Caco-2 (cell line): ENCODE data around the gene PCDHGA3. TPM values are rescaled to one million over a fixed set of nuclear protein-coding genes. Genes with fewer than 3 reads are reported as not detected.
"Not testable (repeated sequence)": the region's sequence is repeated elsewhere in the genome, so short reads cannot be mapped to it uniquely, and the experiment has no call there.

ENCODE experiments used
- BruUV-seq: library from RNA; stranded (reverse); fragments of 400-500 nt; replicated peaks from 2 replicates; lab custom pipeline; 2021; lab: Mats Ljungman, UMichigan
- CTCF ChIA-PET: fragments of 300-600 bp; sonication (Branson Sonifier 250); formaldehyde crosslinking; loops from one replicate; lab custom pipeline; 2022; ENCODE audit warnings: antibody characterized with exemption; lab: Charles Lee
- POLR2A ChIA-PET: fragments of 300-600 bp; sonication (Branson Sonifier 250); formaldehyde crosslinking; loops from one replicate; lab custom pipeline; 2022; ENCODE audit warnings: antibody characterized with exemption; lab: Charles Lee
- DNase-seq, 2 experiments: peaks; one replicate each; pipeline versions ENCODE4 v3.0.0 to v3.0.0-alpha.2; 2020 to 2022
- H3K27me3 ChIP-seq: replicated peaks from 2 replicates; pipeline ENCODE4 v1.6.0; 2011; ENCODE audit warnings: low read length; ENCODE audit not compliant: control insufficient read depth, insufficient read depth
- H3K36me3 ChIP-seq: 2 replicates; pipeline ENCODE4 v1.5.1; 2011; ENCODE audit warnings: low read length; ENCODE audit not compliant: control insufficient read depth, insufficient read depth
- H3K4me1 ChIP-seq: fragments of 250-450 bp; sonication (Bioruptor Pico); 2 replicates; pipeline ENCODE4 v1.5.1; 2020; ENCODE audit warnings: mild to moderate bottlenecking
- H3K4me3 ChIP-seq: 2 replicates; pipeline ENCODE4 v1.5.1; 2011; ENCODE audit warnings: low read depth, mild to moderate bottlenecking, control low read depth, low read length
- H3K9me3 ChIP-seq: fragments of 250-450 bp; sonication (Bioruptor Pico); 2 replicates; pipeline ENCODE4 v1.5.1; 2020; ENCODE audit warnings: mild to moderate bottlenecking, moderate library complexity
- H3K27ac Mint-ChIP-seq: one replicate; pipeline ENCODE4 v1.8.0; 2022; ENCODE audit warnings: mixed read lengths; ENCODE audit not compliant: unreplicated experiment
- H3K27me3 Mint-ChIP-seq: one replicate; pipeline ENCODE4 v1.8.0; 2022; ENCODE audit warnings: mixed read lengths; ENCODE audit not compliant: insufficient read depth, unreplicated experiment
- H3K36me3 Mint-ChIP-seq: one replicate; pipeline ENCODE4 v1.8.0; 2022; ENCODE audit warnings: mild to moderate bottlenecking, mixed read lengths; ENCODE audit not compliant: insufficient read depth, unreplicated experiment
- H3K4me1 Mint-ChIP-seq: one replicate; pipeline ENCODE4 v1.8.0; 2022; ENCODE audit warnings: low read depth, mixed read lengths; ENCODE audit not compliant: unreplicated experiment
- H3K4me3 Mint-ChIP-seq: one replicate; pipeline ENCODE4 v1.8.0; 2022; ENCODE audit warnings: mild to moderate bottlenecking, moderate library complexity, mixed read lengths; ENCODE audit not compliant: unreplicated experiment
- H3K9me3 Mint-ChIP-seq: one replicate; pipeline ENCODE4 v1.8.0; 2022; ENCODE audit warnings: mixed read lengths; ENCODE audit not compliant: unreplicated experiment
- CTCF ChIP-seq, 2 experiments: fragments of 200-600 bp in 1 of 2; IDR thresholded peaks; 1 replicate in 1 of 2; 2 replicates in 1 of 2; pipeline versions ENCODE4 v1.5.1 to v1.8.0; 2011 to 2022; ENCODE audit warnings: antibody characterized with exemption in 1 of 2, control low read depth in 1 of 2, inconsistent platforms in 1 of 2, low read depth in 1 of 2, low read length in 1 of 2, mild to moderate bottlenecking in 1 of 2, moderate library complexity in 1 of 2; ENCODE audit not compliant: insufficient read depth in 1 of 2, severe bottlenecking in 1 of 2, unreplicated experiment in 1 of 2
- intact Hi-C: fragments of 100-400 bp; cut with micrococcal nuclease; formaldehyde crosslinking; loops from one replicate; pipeline ENCODE4 v1.10.0; 2022; ENCODE audit not compliant: unreplicated experiment
- total RNA-seq: library from RNA; stranded (reverse); gene quantifications from 2 replicates; pipeline ENCODE4 v1.2.3, GENCODE V29; 2022

The PCDHGA3 gene
- total RNA-seq, 1 experiment from 2014 or later: 0.11 TPM

DNA sequence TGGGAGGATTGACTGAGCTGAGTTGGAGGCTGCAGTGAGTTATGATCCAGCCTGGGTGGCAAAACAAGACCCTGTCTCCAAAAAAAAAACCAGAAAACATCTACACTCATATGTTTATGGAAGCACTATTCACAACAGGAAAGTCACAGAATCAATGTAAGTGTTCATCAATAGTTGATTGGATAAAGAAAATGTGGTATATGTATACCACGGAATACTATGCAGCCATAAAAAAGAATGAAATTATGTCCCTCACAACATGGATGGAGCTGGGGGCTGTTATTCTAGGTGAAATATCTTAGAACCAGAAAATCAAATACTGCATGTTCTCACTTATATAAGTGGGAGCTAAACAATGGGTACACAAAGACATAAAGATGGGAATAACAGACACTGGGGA is 37.0 kb upstream of the PCDHGA3 start:
- POLR2A ChIA-PET: no interaction called here
- Histone ChIP-seq H3K36me3 (no peaks in the 10 kb centered on the region), H3K9me3 (no peaks in the 10 kb centered on the region), H3K27me3 (no peaks in the 10 kb centered on the region), H3K4me3 (no peak overlapping the region), H3K4me1 (no peaks in the 10 kb centered on the region)
- BruUV-seq: no TSS peak
- peaks cover 4% of the 10 kb centered on the region for H3K36me3 Mint-ChIP-seq
- CTCF ChIA-PET: no interaction called here
- DNase-seq: no peak
- TF ChIP-seq CTCF (IDR thresholded peaks at IDR 0.05; ENCODE audit: insufficient read depth in 1 of 2, low read depth in 1 of 2, low read length in 1 of 2, severe bottlenecking in 1 of 2, unreplicated experiment in 1 of 2): no peak
- intact Hi-C loops: no loop called here
- peaks cover 13% of the 10 kb centered on the region for H3K9me3 Mint-ChIP-seq
- no peaks in the 10 kb centered on the region for H3K27me3 Mint-ChIP-seq
- no peaks in the 10 kb centered on the region for H3K4me1 Mint-ChIP-seq
- H3K27ac Mint-ChIP-seq: no peak overlapping the region
- H3K4me3 Mint-ChIP-seq: no peak overlapping the region

DNA sequence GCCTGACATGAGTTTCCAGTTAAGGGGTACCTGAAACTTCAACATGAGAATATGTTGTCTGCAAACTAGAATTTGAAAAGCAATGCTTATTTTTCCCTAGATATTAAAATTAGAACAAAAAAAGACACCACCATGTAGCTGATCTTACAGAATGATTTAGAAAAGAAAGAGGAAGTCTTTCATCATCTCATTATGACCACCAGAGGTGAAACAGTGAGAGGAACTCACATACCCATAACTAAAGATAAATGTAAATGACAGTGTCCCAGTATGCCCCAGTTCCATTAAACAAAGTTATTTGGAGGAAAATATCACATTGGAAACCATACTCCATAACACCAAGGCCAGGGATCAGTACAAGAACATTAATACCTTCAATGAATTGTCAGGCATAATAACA is 29.9 kb upstream of the PCDHGA3 start:
- CTCF ChIA-PET: no interaction called here

DNA sequence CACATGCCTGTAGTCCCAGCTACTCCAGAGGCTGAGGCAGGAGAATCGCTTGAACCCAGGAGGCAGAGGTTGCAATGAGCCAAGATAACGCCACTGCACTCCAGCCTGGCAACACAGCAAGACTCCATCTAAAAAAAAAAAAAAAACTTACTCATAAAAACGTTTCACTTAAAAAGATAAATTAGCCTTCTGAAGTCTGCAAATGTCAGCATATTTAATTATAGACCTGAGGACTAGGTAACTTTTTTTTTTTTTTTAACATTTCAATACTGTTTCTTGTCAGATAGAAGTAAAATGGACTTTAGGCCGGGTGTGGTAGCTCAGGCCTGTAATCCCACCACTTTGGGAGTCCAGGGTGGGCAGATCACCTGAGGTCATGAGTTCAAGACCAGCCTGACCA is 26.7 kb upstream of the PCDHGA3 start:
- H3K36me3 ChIP-seq, CTCF ChIA-PET, H3K4me1 Mint-ChIP-seq, BruUV-seq, H3K4me1 ChIP-seq, H3K27me3 ChIP-seq, H3K27me3 Mint-ChIP-seq, H3K4me3 Mint-ChIP-seq, intact Hi-C loops, DNase-seq, H3K4me3 ChIP-seq, H3K27ac Mint-ChIP-seq, POLR2A ChIA-PET: not testable (repeated sequence)
- peaks cover 22% of the 10 kb centered on the region for H3K9me3 ChIP-seq
- Mint-ChIP-seq H3K9me3 (peaks cover 39% of the 10 kb centered on the region), H3K36me3 (peaks cover 67% of the 10 kb centered on the region)

More for the DNA sequence above, 29.9 kb upstream of the PCDHGA3 start:
- H3K4me1 ChIP-seq: no peaks in the 10 kb centered on the region
- TF ChIP-seq CTCF (IDR thresholded peaks at IDR 0.05; ENCODE audit: insufficient read depth in 1 of 2, low read depth in 1 of 2, low read length in 1 of 2, severe bottlenecking in 1 of 2, unreplicated experiment in 1 of 2): no peak
- Mint-ChIP-seq H3K9me3 (peaks cover 33% of the 10 kb centered on the region), H3K4me1 (no peaks in the 10 kb centered on the region), H3K27ac (no peak overlapping the region), H3K36me3 (peaks cover 50% of the 10 kb centered on the region), H3K4me3 (no peak overlapping the region), H3K27me3 (no peaks in the 10 kb centered on the region)
- H3K4me3 ChIP-seq: no peak overlapping the region
- no peak for DNase-seq
- peaks cover 10% of the 10 kb centered on the region for H3K9me3 ChIP-seq
- POLR2A ChIA-PET: no interaction called here
- no peaks in the 10 kb centered on the region for H3K27me3 ChIP-seq
- no peaks in the 10 kb centered on the region for H3K36me3 ChIP-seq
- intact Hi-C loops: no loop called here
- BruUV-seq: no TSS peak

DNA sequence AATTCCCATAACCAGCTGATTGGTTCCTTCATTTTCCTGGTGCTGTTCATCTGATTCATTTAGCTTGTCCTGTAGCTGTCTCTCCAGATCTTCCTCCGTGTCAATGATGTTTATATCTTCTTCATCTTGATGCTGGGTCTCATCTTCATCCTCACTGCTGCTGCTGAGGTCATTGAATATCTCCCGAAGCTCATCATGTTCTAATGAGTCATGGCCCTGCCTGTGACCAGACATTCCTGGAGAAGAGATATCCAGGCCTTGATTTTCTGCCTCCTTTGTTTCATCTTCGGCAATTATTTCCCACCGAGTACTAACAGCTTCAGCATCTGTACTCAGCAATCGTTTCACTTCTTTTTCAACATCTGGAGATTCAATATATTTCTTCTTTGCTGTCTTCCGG is 24.4 kb upstream of the PCDHGA3 start:
- ChIA-PET POLR2A (no interaction called here), CTCF (interaction anchor here (0.7 kb wide), 1 partner anchor 283 kb away, joined by 3 read pairs; no protein-coding TSS in a partner anchor)
- intact Hi-C loops: no loop called here
- no peak for DNase-seq
- H3K36me3 Mint-ChIP-seq: peaks cover 61% of the 10 kb centered on the region
- BruUV-seq: no TSS peak
- Histone ChIP-seq H3K9me3 (peaks cover 22% of the 10 kb centered on the region), H3K36me3 (peaks cover 6% of the 10 kb centered on the region; the same call in 1 of the 2 replicates), H3K27me3 (no peaks in the 10 kb centered on the region), H3K4me1 (peaks cover 5% of the 10 kb centered on the region; the same call in 1 of the 2 replicates), H3K4me3 (no peak overlapping the region)
- peak overlapping the region; percentile 96 for H3K4me3 Mint-ChIP-seq
- TF ChIP-seq CTCF (IDR thresholded peaks at IDR 0.05; ENCODE audit: insufficient read depth in 1 of 2, low read depth in 1 of 2, low read length in 1 of 2, severe bottlenecking in 1 of 2, unreplicated experiment in 1 of 2): no peak
- peaks cover 37% of the 10 kb centered on the region for H3K9me3 Mint-ChIP-seq
- no peaks in the 10 kb centered on the region for H3K27me3 Mint-ChIP-seq
- peaks cover 6% of the 10 kb centered on the region for H3K4me1 Mint-ChIP-seq
- peak overlapping the region; percentile 100 for H3K27ac Mint-ChIP-seq
